ENCODE measurements around the gene TESK2.
"Not testable (repeated sequence)": the region's sequence is repeated elsewhere in the genome, so short reads cannot be mapped to it uniquely, and the experiment has no call there.

Gene TESK2

GRCh38 chr1:45491487-45492260 is 711 bp upstream of the TESK2 start:
- H3K9me3 ChIP-seq (ENCODE audit: insufficient read depth, low read depth, low read length): no peaks in the 10 kb centered on the region
- peaks cover 16% of the 10 kb centered on the region for H3K79me2 ChIP-seq (ENCODE audit: insufficient read depth, low read length)
- H3K4me2 ChIP-seq (ENCODE audit: low read depth, low read length, poor library complexity, severe bottlenecking): peak overlapping the region; percentile 74
- H2AFZ ChIP-seq (ENCODE audit: low read length): peak overlapping the region; percentile 80
- no peaks in the 10 kb centered on the region for H3K9me2 ChIP-seq (replicated peaks; ENCODE audit: low read depth, low read length)
- no peaks in the 10 kb centered on the region for H3F3A ChIP-seq (ENCODE audit: low read depth)
- H3K9ac ChIP-seq (ENCODE audit: low read depth, low read length, poor library complexity, severe bottlenecking): peak overlapping the region; percentile 44
- H3K4me1 ChIP-seq (ENCODE audit: insufficient read depth, low read length, poor library complexity, severe bottlenecking): peaks cover 24% of the 10 kb centered on the region
- H4K20me1 ChIP-seq (ENCODE audit: insufficient read depth, low read length, poor library complexity, severe bottlenecking): no peaks in the 10 kb centered on the region
- no peaks in the 10 kb centered on the region for H3K36me3 ChIP-seq (ENCODE audit: insufficient read depth, low read length)
- TF ChIP-seq CTCF (conservative IDR thresholded peaks at IDR 0.05; ENCODE audit: low read length) (no peak), EZH2phosphoT487 (IDR thresholded peaks at IDR 0.05; ENCODE audit: borderline replicate concordance) (no peak)
- no peaks in the 10 kb centered on the region for H3K27me3 ChIP-seq (ENCODE audit: insufficient read depth, low read length, poor library complexity, severe bottlenecking)
- peak overlapping the region; percentile 83 for H3K4me3 ChIP-seq (ENCODE audit: low read length, poor library complexity, severe bottlenecking)

GRCh38 chr1:45490121-45490625 is 790 bp downstream of the TESK2 start:
- H3K4me1 ChIP-seq (ENCODE audit: insufficient read depth, low read length, poor library complexity, severe bottlenecking): peaks cover 24% of the 10 kb centered on the region
- peak overlapping the region; percentile 94 for H3K4me2 ChIP-seq (ENCODE audit: low read depth, low read length, poor library complexity, severe bottlenecking)
- no peaks in the 10 kb centered on the region for H3K27me3 ChIP-seq (ENCODE audit: insufficient read depth, low read length, poor library complexity, severe bottlenecking)
- no peaks in the 10 kb centered on the region for H4K20me1 ChIP-seq (ENCODE audit: insufficient read depth, low read length, poor library complexity, severe bottlenecking)
- no peaks in the 10 kb centered on the region for H3K9me3 ChIP-seq (ENCODE audit: insufficient read depth, low read depth, low read length)
- peaks cover 16% of the 10 kb centered on the region for H3K79me2 ChIP-seq (ENCODE audit: insufficient read depth, low read length)
- no peaks in the 10 kb centered on the region for H3K36me3 ChIP-seq (ENCODE audit: insufficient read depth, low read length)
- H3K4me3 ChIP-seq (ENCODE audit: low read length, poor library complexity, severe bottlenecking): peak overlapping the region; percentile 83
- peak overlapping the region; percentile 83 for H3K9ac ChIP-seq (ENCODE audit: low read depth, low read length, poor library complexity, severe bottlenecking)
- peak overlapping the region; percentile 81 for H2AFZ ChIP-seq (ENCODE audit: low read length)
- H3F3A ChIP-seq (ENCODE audit: low read depth): no peaks in the 10 kb centered on the region
- no peak for TF ChIP-seq EZH2phosphoT487 (IDR thresholded peaks at IDR 0.05; ENCODE audit: borderline replicate concordance)
- no peak for TF ChIP-seq CTCF (conservative IDR thresholded peaks at IDR 0.05; ENCODE audit: low read length)
- H3K9me2 ChIP-seq (replicated peaks; ENCODE audit: low read depth, low read length): no peaks in the 10 kb centered on the region

- peak overlapping the region; percentile 83 for H3K4me3 ChIP-seq (ENCODE audit: low read length, poor library complexity, severe bottlenecking)
- H2AFZ ChIP-seq (ENCODE audit: low read length); H3F3A ChIP-seq (ENCODE audit: low read depth); H3K27me3 ChIP-seq (ENCODE audit: insufficient read depth, low read length, poor library complexity, severe bottlenecking); H3K36me3 ChIP-seq (ENCODE audit: insufficient read depth, low read length); H3K9me3 ChIP-seq (ENCODE audit: insufficient read depth, low read depth, low read length); H4K20me1 ChIP-seq (ENCODE audit: insufficient read depth, low read length, poor library complexity, severe bottlenecking); H3K9me2 ChIP-seq (replicated peaks; ENCODE audit: low read depth, low read length): not testable (repeated sequence)
- peak overlapping the region; percentile 83 for H3K9ac ChIP-seq (ENCODE audit: low read depth, low read length, poor library complexity, severe bottlenecking)
- peak overlapping the region; percentile 94 for H3K4me2 ChIP-seq (ENCODE audit: low read depth, low read length, poor library complexity, severe bottlenecking)
- H3K79me2 ChIP-seq (ENCODE audit: insufficient read depth, low read length): peaks cover 16% of the 10 kb centered on the region
- peaks cover 24% of the 10 kb centered on the region for H3K4me1 ChIP-seq (ENCODE audit: insufficient read depth, low read length, poor library complexity, severe bottlenecking)
Measured at GRCh38 chr1:45489379-45489778, 1.6 kb downstream of the TESK2 start.
